ENCODE results near the gene ZBTB34.

DNA sequence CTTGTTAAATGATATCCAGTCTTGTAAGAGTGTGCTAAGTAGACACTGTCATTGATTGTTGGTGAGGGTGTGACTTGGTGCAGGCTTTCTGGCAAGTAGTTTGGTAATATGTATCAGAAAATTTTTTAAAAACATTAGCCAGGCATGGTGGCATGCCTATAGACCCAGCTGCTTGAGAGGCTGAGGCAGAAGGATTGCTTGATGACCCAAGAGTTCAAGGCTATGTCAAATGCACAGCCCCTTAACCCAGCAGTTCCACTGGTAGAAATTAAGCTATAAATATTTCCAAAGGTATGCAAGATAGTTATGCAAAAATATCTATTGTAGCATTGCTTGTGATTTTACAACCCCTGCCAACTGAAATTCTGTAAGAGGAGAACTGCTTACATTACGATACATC lies 31.4 kb upstream of the ZBTB34 start:
- TF ChIP-seq MXI1 (conservative IDR thresholded peaks at IDR 0.05; ENCODE audit: poor library complexity, severe bottlenecking) (no peak), RAD21 (conservative IDR thresholded peaks at IDR 0.05) (no peak), EZH2 (IDR thresholded peaks at IDR 0.05; ENCODE audit: borderline replicate concordance, insufficient read depth, low read length, poor library complexity, severe bottlenecking) (no peak), SMC3 (conservative IDR thresholded peaks at IDR 0.05; ENCODE audit: poor library complexity) (no peak), EP300 (conservative IDR thresholded peaks at IDR 0.05; ENCODE audit: poor library complexity, severe bottlenecking) (no peak), POLR2AphosphoS5 (IDR thresholded peaks at IDR 0.05) (no peak), TAF1 (IDR thresholded peaks at IDR 0.05; ENCODE audit: low read depth) (no peak)
- TF ChIP-seq, protein P1, sequence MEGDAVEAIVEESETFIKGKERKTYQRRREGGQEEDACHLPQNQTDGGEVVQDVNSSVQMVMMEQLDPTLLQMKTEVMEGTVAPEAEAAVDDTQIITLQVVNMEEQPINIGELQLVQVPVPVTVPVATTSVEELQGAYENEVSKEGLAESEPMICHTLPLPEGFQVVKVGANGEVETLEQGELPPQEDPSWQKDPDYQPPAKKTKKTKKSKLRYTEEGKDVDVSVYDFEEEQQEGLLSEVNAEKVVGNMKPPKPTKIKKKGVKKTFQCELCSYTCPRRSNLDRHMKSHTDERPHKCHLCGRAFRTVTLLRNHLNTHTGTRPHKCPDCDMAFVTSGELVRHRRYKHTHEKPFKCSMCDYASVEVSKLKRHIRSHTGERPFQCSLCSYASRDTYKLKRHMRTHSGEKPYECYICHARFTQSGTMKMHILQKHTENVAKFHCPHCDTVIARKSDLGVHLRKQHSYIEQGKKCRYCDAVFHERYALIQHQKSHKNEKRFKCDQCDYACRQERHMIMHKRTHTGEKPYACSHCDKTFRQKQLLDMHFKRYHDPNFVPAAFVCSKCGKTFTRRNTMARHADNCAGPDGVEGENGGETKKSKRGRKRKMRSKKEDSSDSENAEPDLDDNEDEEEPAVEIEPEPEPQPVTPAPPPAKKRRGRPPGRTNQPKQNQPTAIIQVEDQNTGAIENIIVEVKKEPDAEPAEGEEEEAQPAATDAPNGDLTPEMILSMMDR (IDR thresholded peaks at IDR 0.05; ENCODE audit: poor library complexity, severe bottlenecking) = no peak
- TF ChIP-seq, protein P2, sequence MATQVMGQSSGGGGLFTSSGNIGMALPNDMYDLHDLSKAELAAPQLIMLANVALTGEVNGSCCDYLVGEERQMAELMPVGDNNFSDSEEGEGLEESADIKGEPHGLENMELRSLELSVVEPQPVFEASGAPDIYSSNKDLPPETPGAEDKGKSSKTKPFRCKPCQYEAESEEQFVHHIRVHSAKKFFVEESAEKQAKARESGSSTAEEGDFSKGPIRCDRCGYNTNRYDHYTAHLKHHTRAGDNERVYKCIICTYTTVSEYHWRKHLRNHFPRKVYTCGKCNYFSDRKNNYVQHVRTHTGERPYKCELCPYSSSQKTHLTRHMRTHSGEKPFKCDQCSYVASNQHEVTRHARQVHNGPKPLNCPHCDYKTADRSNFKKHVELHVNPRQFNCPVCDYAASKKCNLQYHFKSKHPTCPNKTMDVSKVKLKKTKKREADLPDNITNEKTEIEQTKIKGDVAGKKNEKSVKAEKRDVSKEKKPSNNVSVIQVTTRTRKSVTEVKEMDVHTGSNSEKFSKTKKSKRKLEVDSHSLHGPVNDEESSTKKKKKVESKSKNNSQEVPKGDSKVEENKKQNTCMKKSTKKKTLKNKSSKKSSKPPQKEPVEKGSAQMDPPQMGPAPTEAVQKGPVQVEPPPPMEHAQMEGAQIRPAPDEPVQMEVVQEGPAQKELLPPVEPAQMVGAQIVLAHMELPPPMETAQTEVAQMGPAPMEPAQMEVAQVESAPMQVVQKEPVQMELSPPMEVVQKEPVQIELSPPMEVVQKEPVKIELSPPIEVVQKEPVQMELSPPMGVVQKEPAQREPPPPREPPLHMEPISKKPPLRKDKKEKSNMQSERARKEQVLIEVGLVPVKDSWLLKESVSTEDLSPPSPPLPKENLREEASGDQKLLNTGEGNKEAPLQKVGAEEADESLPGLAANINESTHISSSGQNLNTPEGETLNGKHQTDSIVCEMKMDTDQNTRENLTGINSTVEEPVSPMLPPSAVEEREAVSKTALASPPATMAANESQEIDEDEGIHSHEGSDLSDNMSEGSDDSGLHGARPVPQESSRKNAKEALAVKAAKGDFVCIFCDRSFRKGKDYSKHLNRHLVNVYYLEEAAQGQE (IDR thresholded peaks at IDR 0.05; ENCODE audit: borderline replicate concordance) = no peak
